Measurements from ENCODE around the gene ITGB1BP1. TPM values are rescaled to one million over a fixed set of nuclear protein-coding genes. Genes with fewer than 3 reads are reported as not detected.

Gene ITGB1BP1
- polyA plus RNA-seq, 1 of the 3 experiments (the other 2 are of a cell fraction), result 56.6 TPM

DNA sequence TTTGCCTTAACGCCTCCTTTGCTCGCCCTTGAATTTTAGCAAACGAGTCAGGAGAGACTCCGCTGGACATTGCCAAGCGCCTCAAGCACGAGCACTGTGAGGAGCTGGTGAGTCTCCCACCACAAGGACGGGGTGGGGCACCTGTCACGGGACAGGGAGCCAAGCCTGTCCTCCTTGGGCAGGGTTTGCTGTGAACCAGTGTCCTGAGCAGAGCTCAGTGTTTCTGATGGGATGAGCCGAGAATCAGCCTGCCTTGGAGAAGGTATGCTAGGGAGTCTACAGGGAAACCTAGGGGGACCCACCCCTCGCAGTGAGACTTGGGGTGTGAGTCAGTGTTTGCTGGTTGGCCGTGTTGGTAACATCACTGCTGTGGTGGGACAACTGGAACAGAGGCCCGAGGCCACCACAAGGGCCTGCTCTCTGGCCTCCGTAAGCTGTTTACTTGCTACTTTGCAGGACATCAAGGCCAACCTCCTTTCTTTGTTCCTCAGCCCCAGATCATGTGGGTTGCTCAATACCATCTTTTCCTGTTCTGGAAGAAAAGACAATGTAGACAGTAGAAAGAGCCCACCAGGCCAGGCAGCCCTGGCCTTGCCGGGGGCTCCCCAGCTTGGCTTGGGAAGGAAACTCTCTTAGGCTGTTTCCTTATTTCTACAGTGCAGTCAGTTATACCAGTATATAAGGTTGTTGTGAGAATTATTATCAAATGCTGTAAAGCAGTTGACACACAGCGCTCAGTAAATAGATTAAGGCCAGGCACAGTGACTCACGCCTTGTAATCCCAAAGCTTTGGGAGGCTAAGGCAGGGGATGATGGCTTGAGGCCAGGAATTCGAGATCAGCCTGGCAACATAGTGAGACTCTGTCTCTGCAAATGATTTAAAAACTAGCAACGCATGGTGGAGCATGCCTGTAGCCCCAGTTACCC is 42.4 kb downstream of the ITGB1BP1 start (continued):
- TF ChIP-seq RCOR1 (IDR thresholded peaks at IDR 0.05; ENCODE audit: low read length), result no peak; the same call in 1 of the 2 replicates
- no peak for TF ChIP-seq RAD21 (IDR thresholded peaks at IDR 0.05; ENCODE audit: low read length)
- no peak for TF ChIP-seq MXI1 (IDR thresholded peaks at IDR 0.05; ENCODE audit: low read depth, low read length)
- TF ChIP-seq FOSL2 (IDR thresholded peaks at IDR 0.05; ENCODE audit: borderline replicate concordance, low read depth), result peak; percentile 95
- TF ChIP-seq EZH2phosphoT487 (IDR thresholded peaks at IDR 0.05; ENCODE audit: borderline replicate concordance, low read depth), result no peak
- peak; percentile 92 for TF ChIP-seq TCF12 (IDR thresholded peaks at IDR 0.05)
- peak; percentile 90 for TF ChIP-seq JUND (IDR thresholded peaks at IDR 0.05)
- no peak for TF ChIP-seq RXRA (IDR thresholded peaks at IDR 0.05; ENCODE audit: borderline replicate concordance, low read depth)
- no peak for TF ChIP-seq YY1 (IDR thresholded peaks at IDR 0.05; ENCODE audit: low read depth)
- no peak for TF ChIP-seq GATA2 (CRISPR knock-in tag; IDR thresholded peaks at IDR 0.05)
- TF ChIP-seq, protein P1, sequence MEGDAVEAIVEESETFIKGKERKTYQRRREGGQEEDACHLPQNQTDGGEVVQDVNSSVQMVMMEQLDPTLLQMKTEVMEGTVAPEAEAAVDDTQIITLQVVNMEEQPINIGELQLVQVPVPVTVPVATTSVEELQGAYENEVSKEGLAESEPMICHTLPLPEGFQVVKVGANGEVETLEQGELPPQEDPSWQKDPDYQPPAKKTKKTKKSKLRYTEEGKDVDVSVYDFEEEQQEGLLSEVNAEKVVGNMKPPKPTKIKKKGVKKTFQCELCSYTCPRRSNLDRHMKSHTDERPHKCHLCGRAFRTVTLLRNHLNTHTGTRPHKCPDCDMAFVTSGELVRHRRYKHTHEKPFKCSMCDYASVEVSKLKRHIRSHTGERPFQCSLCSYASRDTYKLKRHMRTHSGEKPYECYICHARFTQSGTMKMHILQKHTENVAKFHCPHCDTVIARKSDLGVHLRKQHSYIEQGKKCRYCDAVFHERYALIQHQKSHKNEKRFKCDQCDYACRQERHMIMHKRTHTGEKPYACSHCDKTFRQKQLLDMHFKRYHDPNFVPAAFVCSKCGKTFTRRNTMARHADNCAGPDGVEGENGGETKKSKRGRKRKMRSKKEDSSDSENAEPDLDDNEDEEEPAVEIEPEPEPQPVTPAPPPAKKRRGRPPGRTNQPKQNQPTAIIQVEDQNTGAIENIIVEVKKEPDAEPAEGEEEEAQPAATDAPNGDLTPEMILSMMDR (IDR thresholded peaks at IDR 0.05), result no peak
- TF ChIP-seq TAF1 (IDR thresholded peaks at IDR 0.05; ENCODE audit: borderline replicate concordance, low read depth, low read length), result no peak
- TF ChIP-seq MEF2A (IDR thresholded peaks at IDR 0.05; ENCODE audit: borderline replicate concordance, low read depth), result no peak
- no peak for TF ChIP-seq ELF1 (IDR thresholded peaks at IDR 0.05)
- TF ChIP-seq, protein P2, sequence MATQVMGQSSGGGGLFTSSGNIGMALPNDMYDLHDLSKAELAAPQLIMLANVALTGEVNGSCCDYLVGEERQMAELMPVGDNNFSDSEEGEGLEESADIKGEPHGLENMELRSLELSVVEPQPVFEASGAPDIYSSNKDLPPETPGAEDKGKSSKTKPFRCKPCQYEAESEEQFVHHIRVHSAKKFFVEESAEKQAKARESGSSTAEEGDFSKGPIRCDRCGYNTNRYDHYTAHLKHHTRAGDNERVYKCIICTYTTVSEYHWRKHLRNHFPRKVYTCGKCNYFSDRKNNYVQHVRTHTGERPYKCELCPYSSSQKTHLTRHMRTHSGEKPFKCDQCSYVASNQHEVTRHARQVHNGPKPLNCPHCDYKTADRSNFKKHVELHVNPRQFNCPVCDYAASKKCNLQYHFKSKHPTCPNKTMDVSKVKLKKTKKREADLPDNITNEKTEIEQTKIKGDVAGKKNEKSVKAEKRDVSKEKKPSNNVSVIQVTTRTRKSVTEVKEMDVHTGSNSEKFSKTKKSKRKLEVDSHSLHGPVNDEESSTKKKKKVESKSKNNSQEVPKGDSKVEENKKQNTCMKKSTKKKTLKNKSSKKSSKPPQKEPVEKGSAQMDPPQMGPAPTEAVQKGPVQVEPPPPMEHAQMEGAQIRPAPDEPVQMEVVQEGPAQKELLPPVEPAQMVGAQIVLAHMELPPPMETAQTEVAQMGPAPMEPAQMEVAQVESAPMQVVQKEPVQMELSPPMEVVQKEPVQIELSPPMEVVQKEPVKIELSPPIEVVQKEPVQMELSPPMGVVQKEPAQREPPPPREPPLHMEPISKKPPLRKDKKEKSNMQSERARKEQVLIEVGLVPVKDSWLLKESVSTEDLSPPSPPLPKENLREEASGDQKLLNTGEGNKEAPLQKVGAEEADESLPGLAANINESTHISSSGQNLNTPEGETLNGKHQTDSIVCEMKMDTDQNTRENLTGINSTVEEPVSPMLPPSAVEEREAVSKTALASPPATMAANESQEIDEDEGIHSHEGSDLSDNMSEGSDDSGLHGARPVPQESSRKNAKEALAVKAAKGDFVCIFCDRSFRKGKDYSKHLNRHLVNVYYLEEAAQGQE (IDR thresholded peaks at IDR 0.05; ENCODE audit: low read depth, low read length), result no peak; the same call in 1 of the 2 replicates
- TF ChIP-seq SIN3A (IDR thresholded peaks at IDR 0.05; ENCODE audit: borderline replicate concordance, low read depth, low read length), result no peak
- TF ChIP-seq, protein P3, sequence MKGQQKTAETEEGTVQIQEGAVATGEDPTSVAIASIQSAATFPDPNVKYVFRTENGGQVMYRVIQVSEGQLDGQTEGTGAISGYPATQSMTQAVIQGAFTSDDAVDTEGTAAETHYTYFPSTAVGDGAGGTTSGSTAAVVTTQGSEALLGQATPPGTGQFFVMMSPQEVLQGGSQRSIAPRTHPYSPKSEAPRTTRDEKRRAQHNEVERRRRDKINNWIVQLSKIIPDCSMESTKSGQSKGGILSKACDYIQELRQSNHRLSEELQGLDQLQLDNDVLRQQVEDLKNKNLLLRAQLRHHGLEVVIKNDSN (IDR thresholded peaks at IDR 0.05; ENCODE audit: borderline replicate concordance, low read depth), result no peak
- TF ChIP-seq NRF1 (IDR thresholded peaks at IDR 0.05; ENCODE audit: low read depth, low read length), result no peak
- TF ChIP-seq POLR2AphosphoS5 (IDR thresholded peaks at IDR 0.05; ENCODE audit: low read depth, low read length), result peak; percentile 62; the same call in 1 of the 2 replicates
- 0 out of 2 replicates have a peak, but pooled peaks have one; percentile 44 for TF ChIP-seq TEAD4 (IDR thresholded peaks at IDR 0.05; ENCODE audit: borderline replicate concordance, insufficient read depth)

Data from SK-N-SH (cell line).